ENCODE measurements around the gene EXOC3. TPM values are rescaled to one million over a fixed set of nuclear protein-coding genes. Genes with fewer than 3 reads are reported as not detected.

The EXOC3 gene
- total and polyA plus RNA-seq, 2 of the 8 experiments (the other 6 are each of a cell fraction or from before 2014, with no cell fraction given), result 14.4 to 30.0 TPM

DNA sequence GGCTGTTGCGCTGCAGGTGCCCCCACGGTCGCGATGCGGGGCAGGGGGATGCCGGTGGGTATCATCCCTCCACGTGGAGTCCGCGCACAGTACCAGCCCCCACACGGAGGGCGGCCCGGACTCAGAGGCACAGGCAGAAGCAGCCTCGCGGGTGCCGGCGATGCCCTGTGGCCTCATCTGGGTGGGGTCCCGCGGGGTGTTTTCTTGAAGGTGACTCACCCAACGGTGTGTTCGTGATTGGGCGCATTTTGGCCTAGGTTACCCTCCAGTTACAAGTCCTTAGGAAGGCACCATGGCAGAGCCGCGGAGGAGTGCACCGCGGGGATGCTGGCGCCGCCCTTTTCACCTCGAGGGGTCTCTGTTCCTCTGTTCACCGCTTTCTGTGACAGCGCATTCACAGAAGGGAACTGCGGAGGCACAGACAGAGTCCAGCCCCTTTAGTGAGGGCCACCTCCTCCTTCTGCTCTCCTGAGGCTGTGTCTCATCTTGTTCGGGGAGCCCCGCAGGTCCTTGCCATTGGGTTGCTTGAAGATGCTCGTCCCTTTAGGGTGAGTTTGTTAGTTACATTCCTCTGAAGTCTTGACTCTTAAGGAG is 21.6 kb upstream of the EXOC3 start:
- Histone ChIP-seq H3K56ac (replicated peaks; ENCODE audit: insufficient read length, low read depth, low read length) (no peak overlapping the region), H3K27ac (ENCODE audit: low read depth, low read length) (no peak overlapping the region), H2BK15ac (ENCODE audit: low read length) (no peak overlapping the region), H2AK5ac (ENCODE audit: low read depth, low read length) (no peak overlapping the region), H3K27me3 (replicated peaks in 1 of 4; ENCODE audit: control insufficient read depth in 3 of 4, extremely low read depth in 1 of 4, insufficient read depth in 3 of 4, low read length in 3 of 4) (peaks cover 0 to 2% (median 0%) of the 10 kb centered on the region in 4 experiments; a peak in 1 of 7 replicates), H2BK5ac (ENCODE audit: low read depth, low read length) (no peak overlapping the region), H2BK12ac (ENCODE audit: low read depth, low read length) (no peak overlapping the region), H4K5ac (ENCODE audit: insufficient read length, low read depth, low read length) (no peak overlapping the region), H3K4ac (replicated peaks; ENCODE audit: insufficient read length, low read depth, low read length) (no peak overlapping the region), H3K79me1 (ENCODE audit: low read depth, low read length) (no peaks in the 10 kb centered on the region), H3K14ac (ENCODE audit: insufficient read length) (no peak overlapping the region), H3K9me3 (ENCODE audit: insufficient read depth in 2 of 2, low read depth in 1 of 2, low read length in 1 of 2) (no peaks in the 10 kb centered on the region), H3K4me3 (ENCODE audit: extremely low read depth in 1 of 4, insufficient read depth in 2 of 4, low read depth in 3 of 4, low read length in 4 of 4) (no peak overlapping the region), H3K23ac (ENCODE audit: insufficient read length) (no peak overlapping the region), H3K23me2 (ENCODE audit: low read depth, low read length) (peaks cover 4% of the 10 kb centered on the region; the same call in 1 of the 2 replicates), H2AFZ (ENCODE audit: low read length) (no peak overlapping the region), H3K4me1 (replicated peaks in 1 of 4; ENCODE audit: control insufficient read depth in 3 of 4, insufficient read depth in 4 of 4, low read length in 3 of 4) (peaks cover 0 to 6% (median 0%) of the 10 kb centered on the region in 4 experiments; a peak in 1 of 7 replicates), H3K18ac (ENCODE audit: extremely low read depth, low read length) (no peak overlapping the region), H4K20me1 (replicated peaks in 1 of 2; ENCODE audit: control insufficient read depth in 1 of 2, insufficient read depth in 2 of 2, low read length in 2 of 2) (peaks cover 0 to 1% of the 10 kb centered on the region in 2 experiments), H2BK20ac (ENCODE audit: low read length) (no peak overlapping the region), H2BK120ac (replicated peaks; ENCODE audit: low read depth, low read length) (no peak overlapping the region), H3K9ac (replicated peaks in 1 of 4; ENCODE audit: extremely low read depth in 1 of 4, low read depth in 3 of 4, low read length in 3 of 4) (no peak overlapping the region), H4K8ac (ENCODE audit: extremely low read depth, insufficient read depth, low read length) (no peak overlapping the region), H3K79me2 (ENCODE audit: control insufficient read depth in 1 of 2, insufficient read depth in 2 of 2, low read length in 2 of 2) (no peaks in the 10 kb centered on the region), H3K4me2 (ENCODE audit: insufficient read depth in 1 of 2, low read depth in 2 of 2, low read length in 2 of 2) (no peak overlapping the region), H4K91ac (replicated peaks; ENCODE audit: insufficient read length, low read length) (no peak overlapping the region), H3K36me3 (ENCODE audit: control insufficient read depth in 2 of 4, insufficient read depth in 4 of 4, low read length in 3 of 4) (no peaks in the 10 kb centered on the region)
- CTCF ChIA-PET (ENCODE audit: partially characterized antibody), result no interaction called here
- FAIRE-seq (no peak), DNase-seq (ENCODE audit: low read depth in 1 of 2, low spot score in 2 of 2) (no peak)
- 89% methylated on average over 28 of the region's 34 CpGs; no CpG with 5 or more reads in 1 of the 2 experiments for WGBS, 2 experiments (ENCODE audit: extremely low coverage in 1 of 2, insufficient coverage in 1 of 2, insufficient read length in 1 of 2, insufficient replicate concordance in 2 of 2, low coverage in 1 of 2, low lambda C conversion rate in 2 of 2, missing lambda C conversion rate in 1 of 2)
- POLR2A ChIA-PET (ENCODE audit: partially characterized antibody), result interaction anchor here (0.8 kb wide), 1 partner anchor 24 kb away, joined by 3 read pairs; no protein-coding TSS in a partner anchor
- no peak for TF ChIP-seq EP300 (IDR thresholded peaks at IDR 0.05; ENCODE audit: borderline replicate concordance in 1 of 2, low read depth in 2 of 2, low read length in 2 of 2)
- TF ChIP-seq, protein P1, sequence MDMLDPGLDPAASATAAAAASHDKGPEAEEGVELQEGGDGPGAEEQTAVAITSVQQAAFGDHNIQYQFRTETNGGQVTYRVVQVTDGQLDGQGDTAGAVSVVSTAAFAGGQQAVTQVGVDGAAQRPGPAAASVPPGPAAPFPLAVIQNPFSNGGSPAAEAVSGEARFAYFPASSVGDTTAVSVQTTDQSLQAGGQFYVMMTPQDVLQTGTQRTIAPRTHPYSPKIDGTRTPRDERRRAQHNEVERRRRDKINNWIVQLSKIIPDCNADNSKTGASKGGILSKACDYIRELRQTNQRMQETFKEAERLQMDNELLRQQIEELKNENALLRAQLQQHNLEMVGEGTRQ (IDR thresholded peaks at IDR 0.05; ENCODE audit: low read length), result no peak
- TF ChIP-seq SAP30 (IDR thresholded peaks at IDR 0.05; ENCODE audit: insufficient read depth, insufficient replicate concordance, low read length), result no peak
- TF ChIP-seq KDM5A (IDR thresholded peaks at IDR 0.05; ENCODE audit: low read length), result no peak
- no peak for TF ChIP-seq BCL11A (IDR thresholded peaks at IDR 0.05; ENCODE audit: low read depth in 2 of 2, low read length in 2 of 2)
- TF ChIP-seq CTBP2 (IDR thresholded peaks at IDR 0.05; ENCODE audit: borderline replicate concordance, insufficient read depth, insufficient read length, low read length), result no peak
- TF ChIP-seq RXRA (IDR thresholded peaks at IDR 0.05; ENCODE audit: insufficient read depth, low read depth, low read length), result no peak
- TF ChIP-seq RFX5 (IDR thresholded peaks at IDR 0.05; ENCODE audit: borderline replicate concordance, low read depth, low read length), result no peak
- no peak for TF ChIP-seq KDM1A (IDR thresholded peaks at IDR 0.05; ENCODE audit: borderline replicate concordance, low read length)
- no peak for TF ChIP-seq JUN (IDR thresholded peaks at IDR 0.05; ENCODE audit: low read depth, low read length)
- no peak for TF ChIP-seq RAD21 (IDR thresholded peaks at IDR 0.05 in 1 of 2, conservative IDR thresholded peaks at IDR 0.05 in 1 of 2; ENCODE audit: low read depth in 2 of 2, low read length in 2 of 2)
